ENCODE data around the gene ERCC8. TPM values are rescaled to one million over a fixed set of nuclear protein-coding genes. Genes with fewer than 3 reads are reported as not detected.

ERCC8 gene
- total RNA-seq, 2 donors from 2014 or later = 12.3 to 12.5 TPM

DNA sequence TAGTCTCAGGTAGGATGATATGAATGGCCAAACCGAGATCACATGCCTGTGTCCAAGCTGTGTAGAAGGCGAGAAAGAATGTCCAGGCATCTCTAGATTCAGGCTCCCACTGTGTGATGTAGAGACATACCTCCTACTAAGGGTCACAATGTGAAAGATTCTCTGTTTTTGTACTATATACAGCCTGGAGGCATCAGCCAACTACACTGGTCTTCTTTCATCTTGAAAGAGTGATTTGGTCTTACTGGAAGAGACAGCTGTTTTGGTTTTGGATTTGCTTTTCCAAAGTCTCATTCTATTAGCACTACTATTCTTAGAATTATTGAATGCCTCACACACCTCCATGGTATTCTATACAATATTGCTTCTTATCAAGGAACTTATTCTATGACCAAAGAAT lies 26.4 kb downstream of the ERCC8 start:
- H3K9me3 ChIP-seq = no peaks in the 10 kb centered on the region
- H3K4me1 ChIP-seq (replicated peaks) = no peaks in the 10 kb centered on the region
- H3K27ac ChIP-seq = no peak overlapping the region
- DNase-seq (ENCODE audit: low spot score) = no peak
- 98% methylated on average over 2 of the region's 2 CpGs for WGBS
- no peaks in the 10 kb centered on the region for H3K36me3 ChIP-seq
- no peaks in the 10 kb centered on the region for H3K27me3 ChIP-seq (replicated peaks; ENCODE audit: insufficient read depth)
- TF ChIP-seq, protein P1, sequence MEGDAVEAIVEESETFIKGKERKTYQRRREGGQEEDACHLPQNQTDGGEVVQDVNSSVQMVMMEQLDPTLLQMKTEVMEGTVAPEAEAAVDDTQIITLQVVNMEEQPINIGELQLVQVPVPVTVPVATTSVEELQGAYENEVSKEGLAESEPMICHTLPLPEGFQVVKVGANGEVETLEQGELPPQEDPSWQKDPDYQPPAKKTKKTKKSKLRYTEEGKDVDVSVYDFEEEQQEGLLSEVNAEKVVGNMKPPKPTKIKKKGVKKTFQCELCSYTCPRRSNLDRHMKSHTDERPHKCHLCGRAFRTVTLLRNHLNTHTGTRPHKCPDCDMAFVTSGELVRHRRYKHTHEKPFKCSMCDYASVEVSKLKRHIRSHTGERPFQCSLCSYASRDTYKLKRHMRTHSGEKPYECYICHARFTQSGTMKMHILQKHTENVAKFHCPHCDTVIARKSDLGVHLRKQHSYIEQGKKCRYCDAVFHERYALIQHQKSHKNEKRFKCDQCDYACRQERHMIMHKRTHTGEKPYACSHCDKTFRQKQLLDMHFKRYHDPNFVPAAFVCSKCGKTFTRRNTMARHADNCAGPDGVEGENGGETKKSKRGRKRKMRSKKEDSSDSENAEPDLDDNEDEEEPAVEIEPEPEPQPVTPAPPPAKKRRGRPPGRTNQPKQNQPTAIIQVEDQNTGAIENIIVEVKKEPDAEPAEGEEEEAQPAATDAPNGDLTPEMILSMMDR (IDR thresholded peaks at IDR 0.05) = no peak
- TF ChIP-seq POLR2AphosphoS5 (IDR thresholded peaks at IDR 0.05) = no peak
- no peak for TF ChIP-seq POLR2A (IDR thresholded peaks at IDR 0.05)
- H3K4me3 ChIP-seq = no peak overlapping the region
- intact Hi-C loops (cut with DNase I) = no loop called here

DNA sequence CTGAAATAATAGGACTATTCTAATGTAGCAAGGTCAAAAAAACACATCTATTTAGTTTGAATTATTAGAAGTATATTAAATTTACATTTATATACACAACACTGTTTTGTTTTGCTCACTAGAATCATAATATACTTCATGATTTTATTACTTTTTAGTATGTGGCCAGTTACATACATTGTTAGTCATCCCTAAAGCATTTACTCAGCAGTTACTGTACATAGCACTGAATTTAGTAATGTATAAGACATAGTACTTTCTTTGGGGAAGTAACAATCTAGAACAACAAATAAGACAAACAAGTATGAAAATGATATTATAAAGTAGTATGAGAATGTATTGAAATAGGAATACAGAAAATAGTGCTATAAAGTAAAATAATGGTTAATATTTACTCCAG lies 28.2 kb downstream of the ERCC8 start:
- Histone ChIP-seq H3K4me1 (replicated peaks) (no peaks in the 10 kb centered on the region), H3K36me3 (no peaks in the 10 kb centered on the region), H3K27me3 (replicated peaks; ENCODE audit: insufficient read depth) (no peaks in the 10 kb centered on the region), H3K4me3 (no peak overlapping the region), H3K27ac (no peak overlapping the region), H3K9me3 (no peaks in the 10 kb centered on the region)
- TF ChIP-seq, protein P1 (IDR thresholded peaks at IDR 0.05) = no peak
- TF ChIP-seq POLR2A (IDR thresholded peaks at IDR 0.05) (no peak), POLR2AphosphoS5 (IDR thresholded peaks at IDR 0.05) (no peak)
- intact Hi-C loops (cut with DNase I) = no loop called here
- no peak for DNase-seq (ENCODE audit: low spot score)

DNA sequence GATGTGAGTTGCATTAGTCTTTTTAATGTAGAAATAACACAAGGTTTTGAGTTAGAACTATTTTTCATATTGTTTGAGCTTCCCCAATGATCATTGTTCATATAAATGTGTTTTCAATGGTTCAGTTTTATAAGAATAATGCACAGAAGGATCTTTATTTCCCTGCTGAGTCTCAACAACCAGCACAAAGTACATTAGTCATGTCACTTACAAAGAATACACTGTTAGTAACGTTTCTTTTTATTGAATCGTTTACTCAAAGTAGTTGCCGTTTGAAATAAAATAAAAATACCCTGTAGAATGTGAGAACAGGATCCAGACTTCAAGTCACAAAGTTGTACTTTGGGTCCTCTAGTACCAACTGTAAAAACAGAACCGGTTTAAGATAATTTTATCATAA lies 41.5 kb downstream of the ERCC8 start:
- Histone ChIP-seq H3K27me3 (replicated peaks; ENCODE audit: insufficient read depth) (no peaks in the 10 kb centered on the region), H3K27ac (no peak overlapping the region), H3K36me3 (no peaks in the 10 kb centered on the region), H3K4me3 (no peak overlapping the region), H3K4me1 (replicated peaks) (no peaks in the 10 kb centered on the region), H3K9me3 (no peaks in the 10 kb centered on the region)
- TF ChIP-seq, protein P1 (IDR thresholded peaks at IDR 0.05) = no peak
- TF ChIP-seq POLR2AphosphoS5 (IDR thresholded peaks at IDR 0.05) (no peak), POLR2A (IDR thresholded peaks at IDR 0.05) (no peak)
- intact Hi-C loops (cut with DNase I) = no loop called here
- DNase-seq (ENCODE audit: low spot score) = no peak
- 32% methylated on average over 4 of the region's 4 CpGs for WGBS

DNA sequence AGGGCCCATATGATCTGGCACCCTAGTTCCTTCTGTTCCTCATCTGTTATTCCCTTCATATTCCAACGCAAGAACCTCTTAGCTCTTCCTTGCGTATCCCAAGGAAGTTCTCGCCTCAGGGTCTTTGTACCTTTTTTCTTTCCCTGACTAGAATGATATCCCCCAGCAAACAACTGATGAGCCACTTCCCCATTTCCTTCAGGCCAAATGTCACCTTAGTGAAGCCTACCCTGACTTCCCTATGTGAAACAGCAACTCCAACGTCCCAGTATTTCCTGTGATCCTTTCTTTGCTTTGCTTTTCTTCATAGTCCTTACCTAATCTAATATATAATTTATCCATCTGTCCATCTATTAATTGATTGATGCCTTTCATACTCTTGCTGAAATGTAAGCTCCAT lies 47.9 kb downstream of the ERCC8 start:
- Histone ChIP-seq H3K27me3 (replicated peaks; ENCODE audit: insufficient read depth) (no peaks in the 10 kb centered on the region), H3K9me3 (no peaks in the 10 kb centered on the region), H3K36me3 (no peaks in the 10 kb centered on the region), H3K4me3 (no peak overlapping the region), H3K27ac (no peak overlapping the region), H3K4me1 (replicated peaks) (no peaks in the 10 kb centered on the region)
- WGBS = 90% methylated on average over 4 of the region's 4 CpGs
- TF ChIP-seq POLR2A (IDR thresholded peaks at IDR 0.05) (no peak), POLR2AphosphoS5 (IDR thresholded peaks at IDR 0.05) (no peak)
- TF ChIP-seq, protein P1 (IDR thresholded peaks at IDR 0.05) = no peak
- intact Hi-C loops (cut with DNase I) = no loop called here
- no peak for DNase-seq (ENCODE audit: low spot score)

DNA sequence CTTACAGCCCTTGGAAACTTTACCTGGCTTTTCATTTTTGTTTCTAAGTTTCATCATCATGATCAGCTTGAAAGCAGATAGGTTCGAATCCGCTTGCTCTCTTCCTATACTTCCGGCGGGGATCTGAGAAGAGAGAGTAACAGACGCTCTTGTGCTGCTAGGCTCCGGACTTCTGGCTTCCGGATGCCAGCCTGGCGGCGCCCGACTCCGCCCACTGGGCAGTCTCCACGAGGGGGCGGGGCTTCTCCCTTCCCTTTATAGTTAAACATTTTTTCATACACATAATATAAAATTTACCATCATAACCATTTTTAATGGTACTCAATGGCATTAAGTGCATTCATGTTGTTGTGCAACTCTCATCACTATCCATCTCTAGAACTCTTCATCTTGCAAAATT lies 51.3 kb downstream of the ERCC8 start:
- H3K4me3 ChIP-seq = no peak overlapping the region
- no peak for DNase-seq (ENCODE audit: low spot score)
- WGBS = 96% methylated on average over 13 of the region's 13 CpGs
- no peaks in the 10 kb centered on the region for H3K9me3 ChIP-seq
- no peak for TF ChIP-seq POLR2AphosphoS5 (IDR thresholded peaks at IDR 0.05)
- TF ChIP-seq, protein P1 (IDR thresholded peaks at IDR 0.05) = no peak
- no peak overlapping the region for H3K27ac ChIP-seq
- H3K4me1 ChIP-seq (replicated peaks) = no peaks in the 10 kb centered on the region
- intact Hi-C loops (cut with DNase I) = no loop called here
- H3K27me3 ChIP-seq (replicated peaks; ENCODE audit: insufficient read depth) = no peaks in the 10 kb centered on the region
- H3K36me3 ChIP-seq = no peaks in the 10 kb centered on the region

All from prostate gland (tissue), 2 donors.